Measurements from ENCODE around the gene MT1H. TPM values are rescaled to one million over a fixed set of nuclear protein-coding genes. Genes with fewer than 3 reads are reported as not detected.
A peak's percentile ranks its signal among the peaks of the same experiment; 100 is the strongest.

MT1H gene
- total and polyA plus RNA-seq, 4 experiments from 2014 or later: 0.78 TPM; not detected in 3

DNA sequence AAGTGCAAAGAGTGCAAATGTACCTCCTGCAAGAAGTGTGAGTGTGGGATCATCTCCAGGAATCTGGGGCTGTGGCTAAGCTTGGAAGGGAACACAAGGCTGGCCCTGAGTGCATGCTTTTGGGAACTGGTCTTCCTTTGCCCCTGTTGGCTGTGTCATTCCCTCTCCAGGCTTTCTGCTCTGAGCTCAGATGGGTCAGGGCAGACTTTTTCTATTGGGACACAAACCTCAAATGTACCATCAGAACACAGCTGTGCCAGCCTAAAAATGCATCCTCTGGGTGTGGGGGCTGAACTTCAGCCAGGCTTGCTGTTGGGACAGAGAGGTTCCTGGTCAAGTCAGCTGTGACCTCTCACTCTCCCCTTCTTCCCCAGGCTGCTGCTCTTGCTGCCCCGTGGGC is 17.0 kb upstream of the MT1H start:
- no peaks in the 10 kb centered on the region for H3K36me3 Mint-ChIP-seq
- no peak overlapping the region for H3K27ac Mint-ChIP-seq
- Histone ChIP-seq H3K4me3 (ENCODE audit: low read length in 2 of 2) (no peak overlapping the region), H3K27me3 (ENCODE audit: insufficient read depth, low read length) (no peaks in the 10 kb centered on the region), H3K27ac (ENCODE audit: low read depth, low read length) (no peak overlapping the region), H3K36me3 (ENCODE audit: insufficient read depth, low read length) (no peaks in the 10 kb centered on the region), H3K9me3 (ENCODE audit: control insufficient read depth in 1 of 2, low read length in 2 of 2) (no peaks in the 10 kb centered on the region), H3K4me1 (ENCODE audit: insufficient read depth, low read length) (no peaks in the 10 kb centered on the region)
- no peak overlapping the region for H3K4me3 Mint-ChIP-seq
- intact Hi-C loops (cut with micrococcal nuclease): no loop called here
- CTCF ChIA-PET (ENCODE audit: partially characterized antibody): interaction anchor here (1.9 kb wide), 1 partner anchor 9 kb away, joined by 4 read pairs; no protein-coding TSS in a partner anchor
- H3K4me1 Mint-ChIP-seq: peaks cover 2 to 8% (median 3%) of the 10 kb centered on the region in 4 donors
- POLR2A ChIA-PET (ENCODE audit: partially characterized antibody): no interaction called here
- no peaks in the 10 kb centered on the region for H3K9me3 Mint-ChIP-seq
- H3K27me3 Mint-ChIP-seq: peaks cover 9 to 12% of the 10 kb centered on the region in 2 donors
- no peak for DNase-seq

DNA sequence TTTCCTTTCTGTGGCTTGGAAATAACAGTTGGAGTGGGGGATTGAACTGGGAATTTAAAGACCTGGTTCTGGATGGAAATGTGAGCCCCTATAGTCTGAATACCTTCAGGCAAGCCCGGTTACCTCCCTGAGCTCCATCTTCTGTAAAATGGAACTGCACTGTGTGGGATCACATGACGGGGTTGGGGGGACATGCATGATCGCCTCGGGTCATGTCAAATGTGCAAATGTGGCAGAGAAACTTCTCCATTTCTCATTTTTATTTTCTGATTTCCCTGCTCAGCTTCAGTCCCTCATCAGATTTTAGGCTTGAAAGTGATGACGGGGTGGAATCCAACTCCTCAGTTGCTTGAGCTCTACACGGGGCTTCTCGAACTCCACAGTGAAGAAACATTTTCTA is 16.4 kb upstream of the MT1H start:
- intact Hi-C loops (cut with micrococcal nuclease): no loop called here
- Mint-ChIP-seq H3K36me3 (peaks cover 0 to 3% of the 10 kb centered on the region in 2 donors), H3K4me3 (no peak overlapping the region), H3K4me1 (peaks cover 5 to 13% (median 7%) of the 10 kb centered on the region in 4 donors), H3K27ac (no peak overlapping the region), H3K9me3 (no peaks in the 10 kb centered on the region), H3K27me3 (peaks cover 9 to 12% of the 10 kb centered on the region in 2 donors)
- Histone ChIP-seq H3K36me3 (ENCODE audit: insufficient read depth, low read length) (no peaks in the 10 kb centered on the region), H3K4me3 (ENCODE audit: low read length in 2 of 2) (no peak overlapping the region), H3K9me3 (ENCODE audit: control insufficient read depth in 1 of 2, low read length in 2 of 2) (no peaks in the 10 kb centered on the region), H3K27ac (ENCODE audit: low read depth, low read length) (no peak overlapping the region), H3K27me3 (ENCODE audit: insufficient read depth, low read length) (no peaks in the 10 kb centered on the region), H3K4me1 (ENCODE audit: insufficient read depth, low read length) (peaks cover 3% of the 10 kb centered on the region)
- CTCF ChIA-PET (ENCODE audit: partially characterized antibody): interaction anchor here (1.9 kb wide), 1 partner anchor 10 kb away, joined by 4 read pairs; no protein-coding TSS in a partner anchor
- no peak for DNase-seq
- POLR2A ChIA-PET (ENCODE audit: partially characterized antibody): no interaction called here

DNA sequence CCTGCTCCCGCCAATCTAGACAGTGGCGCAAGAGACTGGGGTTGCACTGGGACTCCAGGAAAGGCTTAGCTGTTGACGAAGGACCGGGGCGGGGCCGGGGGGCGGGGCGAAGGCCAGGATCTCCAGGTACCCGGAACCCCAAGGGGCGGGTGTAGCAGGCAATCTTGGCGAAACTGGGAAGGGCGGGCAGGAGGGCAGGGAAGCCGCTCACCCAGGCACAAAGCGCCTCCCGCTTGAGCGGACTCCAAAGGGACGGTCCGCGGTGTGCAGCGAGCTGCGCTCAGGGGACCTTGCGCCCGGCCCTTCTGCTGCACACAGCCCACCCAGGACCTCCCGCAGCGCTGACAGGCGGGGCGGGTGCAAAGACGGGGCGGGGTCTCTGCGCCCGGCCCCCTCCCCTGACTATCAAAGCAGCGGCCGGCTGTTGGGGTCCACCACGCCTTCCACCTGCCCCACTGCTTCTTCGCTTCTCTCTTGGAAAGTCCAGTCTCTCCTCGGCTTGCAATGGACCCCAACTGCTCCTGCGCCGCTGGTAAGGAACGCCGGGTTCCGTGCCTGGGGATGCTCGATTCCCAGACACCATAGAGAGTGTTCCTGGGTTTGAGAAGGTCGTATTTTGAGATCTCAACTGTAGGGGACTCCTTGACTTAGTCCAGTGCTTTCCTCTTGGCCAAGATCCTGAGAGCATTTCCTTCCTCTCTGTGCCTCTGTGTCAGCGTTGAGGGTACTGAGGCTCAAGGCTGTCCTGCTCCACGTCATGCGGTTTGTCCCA is 11.9 kb upstream of the MT1H start, which contains the start of gene MT1F:
MT1F (plus strand) TSS at position 405 of the 772 bp plus-strand sequence; CDS start at position 505, 100 bp downstream.
- H3K27ac Mint-ChIP-seq: peak within 1 kb of the TSS; percentile 79 to 97 (median 93)
- peak within 1 kb of the TSS; percentile 90 to 99 (median 96) for H3K4me3 Mint-ChIP-seq
- H3K36me3 ChIP-seq (ENCODE audit: insufficient read depth, low read length): no peaks in the 10 kb centered on the region
- H3K4me3 ChIP-seq (ENCODE audit: low read length in 2 of 2): peak within 1 kb of the TSS; percentile 62 to 65
- peak within 1 kb of the TSS; percentile 39 for H3K27ac ChIP-seq (ENCODE audit: low read depth, low read length)
- H3K4me1 ChIP-seq (ENCODE audit: insufficient read depth, low read length): peaks cover 17% of the 10 kb centered on the region
- H3K27me3 Mint-ChIP-seq: peaks cover 2 to 4% of the 10 kb centered on the region in 2 donors
- no peaks in the 10 kb centered on the region for H3K27me3 ChIP-seq (ENCODE audit: insufficient read depth, low read length)
- ChIA-PET POLR2A (ENCODE audit: partially characterized antibody) (interaction anchor here (0.7 to 1.4 kb wide), 5 partner anchors 15 to 50 kb away, joined by 3 to 8 read pairs (median 4); partner anchors contain the start of genes MT1X and MT2A), CTCF (ENCODE audit: partially characterized antibody) (interaction anchor here (1.4 kb wide), 1 partner anchor 44 kb away, joined by 3 read pairs; no protein-coding TSS in a partner anchor)
- peaks cover 16 to 35% (median 24%) of the 10 kb centered on the region in 4 donors for H3K4me1 Mint-ChIP-seq
- H3K9me3 ChIP-seq (ENCODE audit: control insufficient read depth in 1 of 2, low read length in 2 of 2): no peaks in the 10 kb centered on the region
- no peaks in the 10 kb centered on the region for H3K9me3 Mint-ChIP-seq
- intact Hi-C loops (cut with micrococcal nuclease): loop anchor here (1.0 to 2.0 kb wide), 2 partner anchors 15 to 49 kb away; partner anchors contain the start of gene MT2A
- peaks cover 0 to 3% of the 10 kb centered on the region in 2 donors for H3K36me3 Mint-ChIP-seq
- DNase-seq: peak; percentile 40 to 78 (median 53)

- CTCF ChIA-PET (ENCODE audit: partially characterized antibody): interaction anchor here (1.4 kb wide), 1 partner anchor 44 kb away, joined by 3 read pairs; no protein-coding TSS in a partner anchor
Measured at GRCh38 chr16:56658327-56658875, 11.2 kb upstream of the MT1H start.

DNA sequence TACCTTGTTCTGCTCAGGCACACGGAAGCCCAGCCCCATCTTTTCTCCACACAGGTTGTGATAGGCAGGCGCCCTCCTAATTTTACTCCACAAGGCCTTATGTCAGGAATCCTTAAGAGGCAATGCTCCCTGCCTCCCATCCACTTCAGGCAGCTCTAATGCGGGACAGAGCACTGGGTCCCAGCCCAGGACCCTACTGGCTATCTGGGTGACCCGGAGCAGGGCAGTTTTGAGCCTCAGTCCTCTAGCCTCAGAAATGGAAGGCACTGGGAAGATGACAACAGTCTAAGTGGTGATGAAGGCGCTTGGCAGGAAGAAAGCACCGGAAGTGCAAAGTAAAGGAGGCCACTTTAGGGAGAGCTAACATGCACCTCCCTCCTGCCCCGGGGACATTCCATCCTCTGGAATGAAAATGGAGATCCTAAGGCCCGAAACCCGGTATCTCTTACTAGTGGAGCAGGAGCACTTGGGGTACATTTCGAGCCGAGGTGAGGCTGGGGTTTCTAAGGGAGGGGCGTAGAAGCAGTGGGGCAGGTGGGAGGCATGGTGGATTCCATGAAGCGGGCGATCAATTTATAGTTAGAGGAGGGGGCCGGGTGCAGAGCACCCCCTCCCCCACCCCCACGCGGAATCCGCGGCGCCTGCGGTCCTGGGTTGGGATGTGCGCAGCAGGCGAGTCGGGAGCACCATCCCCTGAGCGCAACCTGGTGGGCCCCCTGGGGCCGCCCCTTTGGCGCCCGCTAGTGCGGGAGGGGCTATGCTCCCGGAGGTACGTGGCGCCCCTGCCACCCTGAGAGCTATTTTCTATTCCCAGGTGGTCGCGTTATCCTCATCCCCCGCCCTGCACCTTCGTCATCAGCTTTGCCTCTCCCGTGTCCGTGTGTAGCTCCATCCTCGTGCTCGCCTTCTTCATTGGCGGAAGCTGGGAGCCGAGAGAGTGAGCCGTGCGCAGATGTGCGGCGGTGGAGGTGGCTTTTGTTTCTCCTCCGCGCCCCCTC is 7.0 kb upstream of the MT1H start:
- H3K27ac Mint-ChIP-seq: peak overlapping the region; percentile 49 to 95 (median 84)
- H3K9me3 Mint-ChIP-seq: no peaks in the 10 kb centered on the region
- peak overlapping the region; percentile 84 to 90 (median 87) for H3K4me3 Mint-ChIP-seq
- H3K27me3 Mint-ChIP-seq: peaks cover 5 to 10% of the 10 kb centered on the region in 2 donors
- Histone ChIP-seq H3K4me1 (ENCODE audit: insufficient read depth, low read length) (peaks cover 26% of the 10 kb centered on the region), H3K36me3 (ENCODE audit: insufficient read depth, low read length) (no peaks in the 10 kb centered on the region), H3K27me3 (ENCODE audit: insufficient read depth, low read length) (peaks cover 7% of the 10 kb centered on the region), H3K27ac (ENCODE audit: low read depth, low read length) (no peak overlapping the region), H3K9me3 (ENCODE audit: control insufficient read depth in 1 of 2, low read length in 2 of 2) (no peaks in the 10 kb centered on the region), H3K4me3 (ENCODE audit: low read length in 2 of 2) (peak overlapping the region; percentile 23 to 43)
- ChIA-PET CTCF (ENCODE audit: partially characterized antibody) (interaction anchor here (1.1 to 2.4 kb wide), 2 partner anchors 13 to 39 kb away, joined by 3 to 5 read pairs; no protein-coding TSS in a partner anchor), POLR2A (ENCODE audit: partially characterized antibody) (interaction anchor here (0.9 to 2.1 kb wide), 5 partner anchors 14 to 54 kb away, joined by 3 to 10 read pairs (median 3); partner anchors contain the start of genes MT1X and MT2A)
- intact Hi-C loops (cut with micrococcal nuclease): loop anchor here (2.0 kb wide), 1 partner anchor 20 kb away; the partner anchor contains the start of gene MT1X
- peaks cover 2 to 5% of the 10 kb centered on the region in 2 donors for H3K36me3 Mint-ChIP-seq
- H3K4me1 Mint-ChIP-seq: peaks cover 20 to 35% (median 28%) of the 10 kb centered on the region in 4 donors
- DNase-seq: peak in 2 of 5 donors; percentile 18 to 23

More at GRCh38 chr16:56658327-56658875, 11.2 kb upstream of the MT1H start:
- peaks cover 0 to 3% of the 10 kb centered on the region in 2 donors for H3K36me3 Mint-ChIP-seq
- POLR2A ChIA-PET (ENCODE audit: partially characterized antibody): interaction anchor here (0.8 to 1.2 kb wide), 3 partner anchors 15 to 24 kb away, joined by 3 to 8 read pairs (median 4); partner anchors contain the start of gene MT1X
- Histone ChIP-seq H3K36me3 (ENCODE audit: insufficient read depth, low read length) (no peaks in the 10 kb centered on the region), H3K27ac (ENCODE audit: low read depth, low read length) (peak overlapping the region; percentile 39), H3K27me3 (ENCODE audit: insufficient read depth, low read length) (no peaks in the 10 kb centered on the region), H3K4me1 (ENCODE audit: insufficient read depth, low read length) (peaks cover 22% of the 10 kb centered on the region), H3K9me3 (ENCODE audit: control insufficient read depth in 1 of 2, low read length in 2 of 2) (no peaks in the 10 kb centered on the region), H3K4me3 (ENCODE audit: low read length in 2 of 2) (peak overlapping the region; percentile 62 to 65)
- intact Hi-C loops (cut with micrococcal nuclease): no loop called here
- H3K4me1 Mint-ChIP-seq: peaks cover 19 to 40% (median 27%) of the 10 kb centered on the region in 4 donors
- H3K4me3 Mint-ChIP-seq: peak overlapping the region; percentile 90 to 99 (median 96)
- peak overlapping the region in 6 of 7 donors; percentile 74 to 97 (median 94) for H3K27ac Mint-ChIP-seq
- H3K9me3 Mint-ChIP-seq: no peaks in the 10 kb centered on the region
- DNase-seq: no peak
- H3K27me3 Mint-ChIP-seq: peaks cover under 1 to 2% of the 10 kb centered on the region in 2 donors

- Mint-ChIP-seq H3K4me1 (peaks cover 15 to 40% (median 29%) of the 10 kb centered on the region in 4 donors), H3K36me3 (peaks cover 1 to 6% of the 10 kb centered on the region in 2 donors), H3K4me3 (no peak overlapping the region), H3K27ac (no peak overlapping the region), H3K27me3 (peaks cover 18 to 25% of the 10 kb centered on the region in 2 donors), H3K9me3 (no peaks in the 10 kb centered on the region)
- no peak for DNase-seq
- H3K9me3 ChIP-seq (ENCODE audit: control insufficient read depth in 1 of 2, low read length in 2 of 2): no peaks in the 10 kb centered on the region
- ChIA-PET POLR2A (ENCODE audit: partially characterized antibody) (no interaction called here), CTCF (ENCODE audit: partially characterized antibody) (no interaction called here)
- H3K4me3 ChIP-seq (ENCODE audit: low read length in 2 of 2): no peak overlapping the region
- no peaks in the 10 kb centered on the region for H3K36me3 ChIP-seq (ENCODE audit: insufficient read depth, low read length)
- H3K4me1 ChIP-seq (ENCODE audit: insufficient read depth, low read length): peaks cover 23% of the 10 kb centered on the region
- no peak overlapping the region for H3K27ac ChIP-seq (ENCODE audit: low read depth, low read length)
- H3K27me3 ChIP-seq (ENCODE audit: insufficient read depth, low read length): peaks cover 25% of the 10 kb centered on the region
- intact Hi-C loops (cut with micrococcal nuclease): no loop called here
Measured at GRCh38 chr16:56664506-56664905, 5.1 kb upstream of the MT1H start.
